ENCODE results near the gene PI4K2A.

PI4K2A gene

GRCh38 chr10:97708167-97708566 lies 67.7 kb downstream of the PI4K2A start:
- no peak for DNase-seq

DNA sequence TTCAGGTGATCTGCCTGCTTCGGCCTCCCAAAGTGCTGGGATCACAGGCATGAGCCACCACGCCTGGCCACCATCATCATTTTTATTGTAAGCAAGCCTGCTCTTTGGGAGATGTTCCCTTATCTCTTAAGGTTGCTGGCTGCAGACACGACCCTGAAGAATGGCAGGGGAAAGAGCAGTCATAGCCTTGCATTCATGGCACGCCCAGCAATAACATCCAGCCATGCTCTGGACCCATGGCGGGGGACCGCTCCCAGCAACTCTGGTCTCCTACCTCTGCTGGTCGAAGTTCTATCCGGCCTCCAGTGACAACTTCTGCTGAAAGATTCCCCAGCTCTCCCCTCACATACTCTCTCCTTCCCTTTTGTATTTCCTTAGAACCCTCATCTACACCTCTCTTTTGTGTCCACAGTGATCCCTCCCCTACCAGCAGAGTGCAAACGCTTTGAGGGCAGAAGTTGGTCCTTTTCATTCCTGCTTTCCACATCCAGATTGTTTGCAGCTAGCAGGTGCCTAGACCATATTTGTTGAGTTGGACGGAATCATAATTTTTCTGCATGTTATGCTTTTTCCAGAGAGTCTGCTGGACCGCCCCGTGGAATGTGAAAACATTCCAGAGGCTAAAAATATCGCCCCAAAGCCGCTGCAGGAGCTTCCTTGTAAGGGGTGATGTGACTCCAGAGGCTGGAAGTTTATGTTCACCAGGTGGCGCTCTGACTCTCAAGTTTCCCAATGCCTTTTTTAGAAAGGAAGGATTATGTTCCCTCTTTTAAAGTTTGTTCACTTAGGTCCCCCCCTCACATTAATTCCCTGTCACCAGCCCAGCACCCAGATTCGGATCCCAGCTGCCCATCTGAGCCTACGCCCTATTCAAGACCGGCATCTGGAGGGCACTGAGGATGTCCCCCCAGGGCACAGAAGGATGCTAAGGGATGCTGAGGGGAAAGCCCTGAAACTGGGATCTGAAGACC lies 68.8 kb downstream of the PI4K2A start:
- no peak for DNase-seq

GRCh38 chr10:97711640-97712572 lies 71.4 kb downstream of the PI4K2A start:
- DNase-seq, result no peak

GRCh38 chr10:97713339-97713825 lies 72.9 kb downstream of the PI4K2A start, which contains the start of gene MARVELD1:
TSS of gene MARVELD1 (plus strand) at chr10:97713730. CDS start at chr10:97713877, 147 bp downstream.
- DNase-seq, result no peak

GRCh38 chr10:97713826-97714400 lies 73.4 kb downstream of the PI4K2A start:
- DNase-seq, result peak; percentile 43

- no peak for DNase-seq
These were observed 74.2 kb downstream of the PI4K2A start for GRCh38 chr10:97714401-97715258.

- DNase-seq, result no peak
These were observed 74.9 kb downstream of the PI4K2A start for GRCh38 chr10:97715259-97715874.

GRCh38 chr10:97717627-97718026 lies 77.2 kb downstream of the PI4K2A start:
- no peak for DNase-seq

- no peak for DNase-seq
These were observed 77.7 kb downstream of the PI4K2A start for GRCh38 chr10:97718178-97718577.

- DNase-seq, result peak; percentile 94
These were observed 78.2 kb downstream of the PI4K2A start for GRCh38 chr10:97718659-97719142.

DNA sequence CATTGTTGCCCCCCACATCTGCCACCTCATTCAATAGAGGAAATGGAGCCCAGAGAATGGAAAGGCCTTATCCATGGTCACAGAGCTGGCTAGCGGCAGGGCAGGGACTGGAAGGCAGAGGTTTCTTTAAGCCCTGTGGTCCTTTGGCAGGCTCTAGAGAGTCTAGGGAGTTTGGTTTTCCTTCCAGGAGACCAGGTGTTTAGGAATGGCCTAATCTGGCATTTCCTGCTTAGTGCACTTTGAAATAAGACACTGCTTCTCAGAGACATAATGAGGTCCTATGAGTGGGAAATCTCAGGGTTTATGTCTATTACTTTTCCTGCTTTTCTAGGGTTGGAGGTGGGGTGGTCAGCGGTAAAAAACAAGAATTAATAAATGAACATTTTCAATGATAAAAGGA lies 79.1 kb downstream of the PI4K2A start:
- no peak for DNase-seq

DNA sequence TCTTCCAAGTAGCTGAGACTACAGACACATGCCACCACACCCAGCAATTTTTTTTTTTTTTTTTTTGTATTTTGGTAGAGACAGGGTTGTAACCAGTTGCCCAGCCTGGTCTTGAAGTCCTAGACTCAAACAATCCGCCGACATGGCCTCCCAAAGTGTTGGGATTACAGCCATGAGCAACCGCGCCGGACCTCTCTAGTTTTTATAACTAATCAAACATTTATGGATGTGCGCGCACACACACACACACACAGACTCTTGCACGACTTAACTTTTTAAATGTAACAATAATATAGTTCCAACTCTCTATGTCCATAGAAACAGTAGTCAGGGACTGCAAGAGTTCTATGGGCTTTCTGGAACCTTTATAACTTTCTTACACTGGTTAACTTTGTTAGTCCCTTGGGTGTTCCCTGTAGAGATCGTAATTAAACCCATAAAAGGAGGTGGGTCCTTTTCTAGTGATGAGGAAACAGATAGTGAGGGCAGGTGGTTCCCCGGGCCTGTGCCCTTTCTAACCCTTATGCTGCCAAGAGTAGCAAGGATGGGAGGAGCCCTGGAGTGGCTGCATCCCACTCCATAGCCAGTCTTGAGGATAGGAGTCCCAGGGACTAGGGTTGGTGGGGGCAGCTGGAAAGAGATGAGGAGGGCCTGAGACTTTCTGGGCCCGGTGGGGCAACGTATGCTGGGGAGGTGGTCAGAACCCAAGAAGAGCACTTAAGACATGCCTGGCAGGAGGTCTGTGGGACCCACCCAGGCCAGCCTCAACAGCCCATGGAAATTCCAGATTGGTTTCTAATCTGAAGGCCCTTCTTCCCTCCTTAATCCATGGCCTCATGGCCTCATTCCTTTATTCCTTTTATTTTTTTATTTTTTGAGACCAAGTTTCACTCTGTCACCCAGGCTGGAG lies 81.7 kb downstream of the PI4K2A start:
- no peak for DNase-seq

- DNase-seq, result no peak
These were observed 82.5 kb downstream of the PI4K2A start for GRCh38 chr10:97723001-97723400.

- DNase-seq, result no peak
These were observed 84.0 kb downstream of the PI4K2A start for GRCh38 chr10:97724341-97724941.
